ENCODE measurements around the gene IGSF8.

The IGSF8 gene

GRCh38 chr1:160049101-160049500 is 49.3 kb downstream of the IGSF8 start:
- no peak for TF ChIP-seq CTCF (IDR thresholded peaks at IDR 0.05; ENCODE audit: insufficient read depth, low read length, poor library complexity, severe bottlenecking)
- no peaks in the 10 kb centered on the region; the same call in none of the 2 replicates for H3K27me3 ChIP-seq (replicated peaks; ENCODE audit: control insufficient read depth, insufficient read depth, low read length)
- H3K36me3 ChIP-seq (ENCODE audit: control insufficient read depth, insufficient read depth, low read length): no peaks in the 10 kb centered on the region
- no peak overlapping the region for H3K4me3 ChIP-seq (replicated peaks; ENCODE audit: low read depth, low read length)
- DNase-seq (ENCODE audit: extremely low read depth, insufficient read length): no peak

DNA sequence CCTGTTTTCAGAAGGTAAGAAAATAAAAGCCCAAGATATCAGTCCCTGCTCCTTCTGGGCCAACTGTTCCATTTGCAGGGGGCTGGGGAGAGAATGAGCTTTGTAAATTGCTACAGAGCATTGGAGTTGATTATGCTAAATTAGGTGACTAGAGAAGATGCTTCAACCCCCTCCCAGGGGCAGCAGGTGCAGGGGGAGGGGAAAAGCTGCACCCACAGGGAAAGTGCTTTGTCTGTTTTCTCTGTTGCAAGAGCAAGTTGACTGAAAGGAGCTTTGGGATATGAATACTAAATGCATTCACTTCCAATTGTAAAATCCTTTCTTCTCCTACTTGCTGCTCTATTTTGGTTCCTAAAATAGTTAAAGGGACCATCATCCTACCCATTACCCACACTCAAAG is 50.1 kb downstream of the IGSF8 start:
- no peak for TF ChIP-seq CTCF (IDR thresholded peaks at IDR 0.05; ENCODE audit: insufficient read depth, low read length, poor library complexity, severe bottlenecking)
- no peak overlapping the region for H3K4me3 ChIP-seq (replicated peaks; ENCODE audit: low read depth, low read length)
- no peak for DNase-seq (ENCODE audit: extremely low read depth, insufficient read length)
- H3K36me3 ChIP-seq (ENCODE audit: control insufficient read depth, insufficient read depth, low read length): no peaks in the 10 kb centered on the region
- H3K27me3 ChIP-seq (replicated peaks; ENCODE audit: control insufficient read depth, insufficient read depth, low read length): no peaks in the 10 kb centered on the region; the same call in none of the 2 replicates

DNA sequence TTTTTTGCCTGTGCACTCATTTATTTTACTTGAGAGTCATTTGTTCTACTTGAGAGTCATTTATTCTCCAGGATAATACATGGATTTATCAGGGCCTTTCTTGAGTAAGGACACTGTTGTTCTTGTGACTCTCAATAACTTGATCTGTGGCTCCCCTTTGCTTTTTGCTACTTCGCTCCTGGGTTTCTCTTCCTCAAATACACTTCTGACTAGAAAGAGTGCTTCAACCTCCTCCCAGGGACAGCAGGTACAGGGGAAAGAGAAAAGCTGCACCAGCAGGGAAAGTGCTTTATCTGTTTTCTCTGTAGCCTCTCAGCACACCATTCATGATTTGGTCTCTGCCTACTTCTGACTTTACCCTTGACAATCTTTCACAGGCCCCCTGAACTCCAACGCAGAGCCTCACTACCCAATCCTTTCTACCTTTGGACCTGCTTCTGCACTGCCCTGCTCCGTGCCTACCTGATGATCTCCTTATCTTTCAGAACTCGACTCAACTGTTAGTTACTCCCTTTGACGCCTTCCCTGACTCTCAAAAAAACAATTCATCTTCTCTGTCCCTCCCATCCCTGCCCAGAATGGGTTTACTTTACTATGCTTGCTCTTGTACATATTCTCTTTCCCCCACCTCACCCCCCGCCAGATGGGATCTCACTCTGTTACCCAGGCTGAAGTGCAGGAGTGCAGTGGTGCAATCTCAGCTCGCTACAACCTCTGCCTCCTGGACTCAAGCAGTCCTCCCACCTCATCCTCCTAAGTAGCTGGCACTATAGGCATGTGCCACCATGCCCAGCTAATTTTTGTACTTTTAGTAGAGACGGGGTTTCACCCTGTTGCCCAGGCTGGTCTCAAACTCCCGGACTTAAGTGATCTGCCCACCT is 51.1 kb downstream of the IGSF8 start:
- no peak for DNase-seq (ENCODE audit: extremely low read depth, insufficient read length)
- H3K4me3 ChIP-seq (replicated peaks; ENCODE audit: low read depth, low read length): peak overlapping the region; percentile 33; the same call in 1 of the 2 replicates
- no peaks in the 10 kb centered on the region for H3K36me3 ChIP-seq (ENCODE audit: control insufficient read depth, insufficient read depth, low read length)
- H3K27me3 ChIP-seq (replicated peaks; ENCODE audit: control insufficient read depth, insufficient read depth, low read length): no peaks in the 10 kb centered on the region; the same call in none of the 2 replicates
- TF ChIP-seq CTCF (IDR thresholded peaks at IDR 0.05; ENCODE audit: insufficient read depth, low read length, poor library complexity, severe bottlenecking): no peak

- TF ChIP-seq CTCF (IDR thresholded peaks at IDR 0.05; ENCODE audit: insufficient read depth, low read length, poor library complexity, severe bottlenecking): peak; percentile 66
- Histone ChIP-seq H3K36me3 (ENCODE audit: control insufficient read depth, insufficient read depth, low read length) (no peaks in the 10 kb centered on the region), H3K4me3 (replicated peaks; ENCODE audit: low read depth, low read length) (peak overlapping the region; percentile 33; the same call in 1 of the 2 replicates), H3K27me3 (replicated peaks; ENCODE audit: control insufficient read depth, insufficient read depth, low read length) (no peaks in the 10 kb centered on the region; the same call in 1 of the 2 replicates)
- DNase-seq (ENCODE audit: extremely low read depth, insufficient read length): peak; percentile 24
These were observed 51.8 kb downstream of the IGSF8 start for GRCh38 chr1:160046494-160047110.

GRCh38 chr1:160045653-160046052 is 52.8 kb downstream of the IGSF8 start:
- DNase-seq (ENCODE audit: extremely low read depth, insufficient read length): no peak
- no peaks in the 10 kb centered on the region for H3K36me3 ChIP-seq (ENCODE audit: control insufficient read depth, insufficient read depth, low read length)
- no peak for TF ChIP-seq CTCF (IDR thresholded peaks at IDR 0.05; ENCODE audit: insufficient read depth, low read length, poor library complexity, severe bottlenecking)
- no peaks in the 10 kb centered on the region; the same call in 1 of the 2 replicates for H3K27me3 ChIP-seq (replicated peaks; ENCODE audit: control insufficient read depth, insufficient read depth, low read length)
- no peak overlapping the region for H3K4me3 ChIP-seq (replicated peaks; ENCODE audit: low read depth, low read length)

Measured in GM06990 (cell line).